OCI-LY7 (cell line): Measurements from ENCODE around the gene PEMT.

Experiments
- CTCF ChIP-seq: fragments of 200-600 bp; sonication (generic); conservative IDR thresholded peaks from 2 replicates; pipeline ENCODE4 v1.5.1; 2014; ENCODE audit warnings: mild to moderate bottlenecking, antibody characterized with exemption, low read length, moderate library complexity, mixed read lengths
- EZH2phosphoT487 ChIP-seq: fragments of 200-600 bp; sonication (generic); IDR thresholded peaks from 2 replicates; pipeline ENCODE4 v1.6.1; 2018; ENCODE audit warnings: low read depth, borderline replicate concordance, mild to moderate bottlenecking, mixed run types, antibody characterized with exemption, low read length, moderate library complexity, mixed read lengths

GRCh38 chr17:17628388-17629008, 37.0 kb upstream of the PEMT start:
- TF ChIP-seq CTCF (no peak), EZH2phosphoT487 (no peak)
